Cerebellar nuclear complex (tissue), 1 donor: ENCODE results near the gene DYRK1A.
A peak's percentile ranks its signal among the peaks of the same experiment; 100 is the strongest.
"Not testable (repeated sequence)": the region's sequence is repeated elsewhere in the genome, so short reads cannot be mapped to it uniquely, and the experiment has no call there.

ENCODE experiments used
- DNase-seq, 2 experiments: peaks; one replicate each; lab custom pipeline; 2025; lab: John Stamatoyannopoulos, UW

DYRK1A gene

GRCh38 chr21:37366482-37367316 lies at the start of gene DYRK1A:
Gene DYRK1A, plus strand, starts transcription at chr21:37366773. Its CDS starts 53,602 bp downstream, at chr21:37420375.
- DNase-seq: peak; percentile 92 to 98

GRCh38 chr21:37319551-37319950 lies 47.0 kb upstream of the DYRK1A start:
- no peak for DNase-seq

- DNase-seq: no peak
These were observed 44.5 kb upstream of the DYRK1A start for GRCh38 chr21:37322084-37322483.

GRCh38 chr21:37324558-37324957 lies 42.0 kb upstream of the DYRK1A start:
- DNase-seq: no peak

GRCh38 chr21:37328147-37328546 lies 38.4 kb upstream of the DYRK1A start:
- not testable (repeated sequence) for DNase-seq

GRCh38 chr21:37331411-37331810 lies 35.2 kb upstream of the DYRK1A start:
- no peak for DNase-seq

GRCh38 chr21:37335053-37335452 lies 31.5 kb upstream of the DYRK1A start:
- no peak for DNase-seq

- DNase-seq: no peak
These were observed 29.4 kb upstream of the DYRK1A start for GRCh38 chr21:37337179-37337578.

- no peak for DNase-seq
These were observed 28.7 kb upstream of the DYRK1A start for GRCh38 chr21:37337831-37338230.

- no peak for DNase-seq
These were observed 27.7 kb upstream of the DYRK1A start for GRCh38 chr21:37338671-37339551.

- no peak for DNase-seq
These were observed 27.0 kb upstream of the DYRK1A start for GRCh38 chr21:37339552-37339939.

- DNase-seq: no peak
These were observed 25.2 kb upstream of the DYRK1A start for GRCh38 chr21:37341254-37341960.

- no peak for DNase-seq
These were observed 24.4 kb upstream of the DYRK1A start for GRCh38 chr21:37342046-37342632.

- no peak for DNase-seq
These were observed 19.6 kb upstream of the DYRK1A start for GRCh38 chr21:37346841-37347430.

- no peak for DNase-seq
These were observed 17.9 kb upstream of the DYRK1A start for GRCh38 chr21:37348664-37349063.

- DNase-seq: no peak
These were observed 16.1 kb upstream of the DYRK1A start for GRCh38 chr21:37350472-37350871.

GRCh38 chr21:37356706-37357105 lies 9.9 kb upstream of the DYRK1A start:
- DNase-seq: no peak

GRCh38 chr21:37357691-37358090 lies 8.9 kb upstream of the DYRK1A start:
- no peak for DNase-seq

- no peak for DNase-seq
These were observed 8.2 kb upstream of the DYRK1A start for GRCh38 chr21:37358397-37358796.

GRCh38 chr21:37363936-37364335 lies 2.6 kb upstream of the DYRK1A start:
- DNase-seq: no peak

GRCh38 chr21:37364722-37365121 lies 1.9 kb upstream of the DYRK1A start:
- DNase-seq: no peak
